IMR-90 (cell line): Measurements from ENCODE around the gene STOML1.

Experiments used
- CTCF ChIP-seq: conservative IDR thresholded peaks from 2 replicates; pipeline ENCODE4 v1.5.1; 2012; ENCODE audit warnings: mild to moderate bottlenecking, low read depth, low read length, improper control_type of control experiment
- ELK1 ChIP-seq: fragments of 150-350 bp; IDR thresholded peaks from 2 replicates; pipeline ENCODE4 v1.6.1; 2016; ENCODE audit warnings: low read depth, mild to moderate bottlenecking, low read length, moderate library complexity, borderline replicate concordance
- MAZ ChIP-seq: IDR thresholded peaks from 2 replicates; pipeline ENCODE4 v1.6.1; 2012; ENCODE audit warnings: low read depth, mild to moderate bottlenecking, low read length, improper control_type of control experiment, moderate library complexity, borderline replicate concordance
- MXI1 ChIP-seq: IDR thresholded peaks from 2 replicates; pipeline ENCODE4 v1.6.1; 2012; ENCODE audit warnings: low read depth, mild to moderate bottlenecking, low read length, moderate library complexity, borderline replicate concordance
- POLR2A ChIP-seq: IDR thresholded peaks from 2 replicates; pipeline ENCODE4 v1.6.1; 2012; ENCODE audit warnings: mild to moderate bottlenecking, low read depth, low read length

- TF ChIP-seq CTCF: no peak
- TF ChIP-seq ELK1: no peak
- TF ChIP-seq MXI1: no peak
- no peak for TF ChIP-seq POLR2A
- no peak for TF ChIP-seq MAZ
Observed at GRCh38 chr15:73937726-73938125, 54.4 kb downstream of the STOML1 start.
